GM19438 (cell line): ENCODE measurements around the gene ABCD1.
"Not testable (repeated sequence)": the region's sequence is repeated elsewhere in the genome, so short reads cannot be mapped to it uniquely, and the experiment has no call there.

Experiments
- ATAC-seq: cut with Tn5 transposase; IDR thresholded peaks from one replicate; pipeline ENCODE4 v1.9.1; 2021; ENCODE audit warnings: low read depth; ENCODE audit not compliant: unreplicated experiment

The ABCD1 gene

DNA sequence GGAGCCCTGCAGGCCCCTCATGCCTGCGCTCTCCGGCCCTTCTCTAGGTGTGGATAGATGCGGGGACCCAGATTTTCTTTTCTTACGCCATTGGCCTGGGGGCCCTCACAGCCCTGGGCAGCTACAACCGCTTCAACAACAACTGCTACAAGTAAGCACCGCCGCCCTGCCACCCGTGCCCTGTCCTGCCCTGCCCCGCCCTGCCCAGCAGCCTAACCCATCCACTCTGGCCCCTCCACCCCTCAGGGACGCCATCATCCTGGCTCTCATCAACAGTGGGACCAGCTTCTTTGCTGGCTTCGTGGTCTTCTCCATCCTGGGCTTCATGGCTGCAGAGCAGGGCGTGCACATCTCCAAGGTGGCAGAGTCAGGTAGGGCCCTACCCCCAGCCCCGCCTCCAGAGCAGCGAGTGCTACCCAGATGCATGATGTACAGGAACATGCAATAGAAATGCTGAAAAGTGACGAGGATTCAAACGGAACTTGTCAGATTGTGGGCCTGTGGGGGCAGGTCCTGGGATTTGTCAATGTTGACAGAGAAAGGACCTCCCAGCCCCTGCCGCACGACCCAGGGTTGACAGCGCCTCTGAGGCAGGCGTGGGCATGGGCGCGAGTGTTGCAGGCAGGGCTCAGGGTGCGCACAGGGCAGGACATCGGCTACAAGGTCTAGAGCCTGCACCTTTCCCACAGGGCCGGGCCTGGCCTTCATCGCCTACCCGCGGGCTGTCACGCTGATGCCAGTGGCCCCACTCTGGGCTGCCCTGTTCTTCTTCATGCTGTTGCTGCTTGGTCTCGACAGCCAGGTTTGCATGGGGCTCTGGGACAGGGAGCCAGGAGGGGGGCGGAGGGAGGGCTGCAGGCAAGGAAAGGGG, 31.2 kb upstream of the ABCD1 start:
- no peak for ATAC-seq

DNA sequence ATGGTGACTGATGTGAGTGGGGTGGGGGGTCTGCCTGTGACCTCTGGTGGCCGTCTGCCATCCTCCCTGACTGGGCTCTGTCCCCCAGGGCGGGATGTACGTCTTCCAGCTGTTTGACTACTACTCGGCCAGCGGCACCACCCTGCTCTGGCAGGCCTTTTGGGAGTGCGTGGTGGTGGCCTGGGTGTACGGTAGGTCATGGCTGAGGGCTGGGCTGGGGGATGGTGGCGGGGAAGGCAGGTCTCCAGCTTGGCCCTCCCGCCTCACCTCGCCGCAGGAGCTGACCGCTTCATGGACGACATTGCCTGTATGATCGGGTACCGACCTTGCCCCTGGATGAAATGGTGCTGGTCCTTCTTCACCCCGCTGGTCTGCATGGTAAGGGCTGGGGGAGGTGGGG, 30.4 kb upstream of the ABCD1 start:
- not testable (repeated sequence) for ATAC-seq

DNA sequence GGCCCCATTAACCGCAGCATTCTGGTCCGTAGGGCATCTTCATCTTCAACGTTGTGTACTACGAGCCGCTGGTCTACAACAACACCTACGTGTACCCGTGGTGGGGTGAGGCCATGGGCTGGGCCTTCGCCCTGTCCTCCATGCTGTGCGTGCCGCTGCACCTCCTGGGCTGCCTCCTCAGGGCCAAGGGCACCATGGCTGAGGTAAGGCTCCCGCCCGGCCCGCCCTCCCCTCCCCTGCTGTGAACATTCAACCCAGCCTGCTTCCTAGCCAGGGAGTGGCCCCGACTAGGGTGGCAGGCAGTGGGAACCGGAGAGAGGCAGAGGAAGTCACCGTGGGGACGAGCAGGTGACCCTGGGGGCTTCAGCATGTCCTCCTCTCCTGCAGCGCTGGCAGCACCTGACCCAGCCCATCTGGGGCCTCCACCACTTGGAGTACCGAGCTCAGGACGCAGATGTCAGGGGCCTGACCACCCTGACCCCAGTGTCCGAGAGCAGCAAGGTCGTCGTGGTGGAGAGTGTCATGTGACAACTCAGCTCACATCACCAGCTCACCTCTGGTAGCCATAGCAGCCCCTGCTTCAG, 29.9 kb upstream of the ABCD1 start:
- ATAC-seq = no peak

DNA sequence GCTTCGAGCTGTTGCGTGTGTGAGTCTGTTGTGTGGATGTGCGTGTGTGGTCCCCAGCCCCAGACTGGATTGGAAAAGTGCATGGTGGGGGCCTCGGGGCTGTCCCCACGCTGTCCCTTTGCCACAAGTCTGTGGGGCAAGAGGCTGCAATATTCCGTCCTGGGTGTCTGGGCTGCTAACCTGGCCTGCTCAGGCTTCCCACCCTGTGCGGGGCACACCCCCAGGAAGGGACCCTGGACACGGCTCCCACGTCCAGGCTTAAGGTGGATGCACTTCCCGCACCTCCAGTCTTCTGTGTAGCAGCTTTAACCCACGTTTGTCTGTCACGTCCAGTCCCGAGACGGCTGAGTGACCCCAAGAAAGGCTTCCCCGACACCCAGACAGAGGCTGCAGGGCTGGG, 28.6 kb upstream of the ABCD1 start:
- ATAC-seq = no peak

DNA sequence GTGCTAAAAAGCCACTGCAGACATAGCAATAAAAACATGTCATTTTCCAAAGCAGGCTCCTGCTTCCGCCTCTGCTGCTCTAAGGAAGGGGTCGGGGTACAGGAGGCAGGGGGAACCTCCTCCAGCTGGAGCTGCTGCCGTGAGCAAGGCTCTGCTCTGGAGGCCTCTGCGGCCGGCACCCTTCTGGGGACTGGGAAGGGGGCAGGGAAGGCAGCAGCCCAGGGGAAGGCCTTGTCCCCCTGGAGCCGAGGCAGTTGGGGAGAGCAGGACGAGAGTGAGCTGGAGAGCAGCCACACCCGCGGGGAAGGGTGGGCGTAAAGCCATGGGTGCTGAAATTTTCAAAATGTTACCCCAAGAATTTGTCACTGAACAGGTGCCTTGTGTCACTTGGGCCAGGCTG, 28.1 kb upstream of the ABCD1 start:
- ATAC-seq = not testable (repeated sequence)

DNA sequence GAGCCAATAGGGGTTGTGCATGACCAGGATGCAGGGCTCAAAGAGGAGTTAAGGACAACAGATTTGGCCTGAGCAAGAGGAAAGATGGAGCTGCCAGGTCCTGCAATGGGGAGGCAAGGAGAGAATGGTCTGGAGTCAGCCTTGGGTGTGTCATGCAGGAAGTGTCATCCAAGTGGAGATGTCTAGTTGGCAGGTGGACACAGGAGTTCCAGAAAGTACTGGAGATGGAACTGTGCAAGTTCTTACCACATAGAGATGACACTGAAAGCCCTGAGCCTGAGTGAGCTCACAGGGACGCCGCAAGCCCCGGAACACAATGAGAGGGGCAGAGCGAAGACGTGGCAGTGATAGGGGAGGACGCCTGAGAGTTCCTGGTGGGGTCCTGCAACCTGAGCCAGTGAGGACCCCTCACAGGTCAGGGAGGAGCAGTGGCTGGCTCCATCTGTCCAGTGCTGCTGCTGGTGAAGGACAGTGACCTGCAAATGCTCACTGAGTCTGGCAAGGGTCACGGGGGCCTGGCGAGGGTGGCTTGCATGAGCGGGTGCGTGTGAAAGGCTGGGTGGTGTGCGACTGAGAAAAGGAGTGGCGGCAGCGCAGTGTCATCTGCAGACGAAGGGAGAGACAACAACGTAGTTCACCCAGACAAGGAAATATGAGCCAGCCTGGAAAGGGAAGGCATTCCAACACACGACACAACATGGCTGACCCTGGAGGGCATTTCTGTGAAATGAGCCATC, 27.5 kb upstream of the ABCD1 start:
- ATAC-seq = not testable (repeated sequence)

DNA sequence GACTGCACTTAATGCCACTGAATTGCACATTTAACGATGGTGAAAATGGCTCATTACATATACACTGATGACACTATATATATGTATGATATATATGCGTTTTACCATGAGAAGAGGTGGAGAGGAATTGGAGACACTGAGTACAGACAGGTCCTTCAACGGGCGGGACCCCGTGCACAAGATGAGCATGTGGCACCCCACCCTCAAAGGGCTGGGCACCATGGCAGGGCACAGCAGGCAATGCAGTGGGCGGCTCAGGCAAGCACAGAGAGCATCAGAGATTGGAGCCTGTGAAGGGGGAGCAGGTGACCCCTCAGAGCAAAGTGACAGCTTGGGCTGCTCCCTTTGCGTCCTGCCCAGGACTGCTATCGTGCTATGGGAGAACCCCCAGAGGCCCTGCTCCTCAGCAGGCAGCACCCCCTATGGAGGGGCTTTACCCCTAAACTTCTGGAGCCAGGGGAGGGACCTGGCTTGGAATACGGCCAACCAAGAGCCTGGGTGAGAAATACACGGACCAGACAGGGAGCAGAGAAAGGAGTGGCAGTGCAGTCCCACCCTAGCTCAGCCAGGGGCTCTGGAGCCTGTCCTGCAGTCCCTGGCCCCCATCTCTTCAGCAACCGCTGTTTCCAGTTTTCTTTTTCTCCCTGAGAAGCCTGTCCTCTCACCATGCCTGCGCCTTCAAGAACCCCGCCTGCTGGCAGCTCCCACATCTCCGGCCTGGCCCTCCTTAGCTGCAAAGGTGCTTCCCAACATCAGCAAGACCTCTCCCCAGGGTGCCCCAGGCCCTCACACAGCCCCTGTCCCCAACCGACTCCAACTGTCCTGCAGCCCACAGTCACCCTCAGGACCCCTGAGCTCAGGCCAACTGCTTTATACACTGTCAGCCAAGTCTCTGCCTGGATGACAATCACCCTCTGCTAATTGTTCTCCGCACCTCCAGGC, 26.5 kb upstream of the ABCD1 start:
- ATAC-seq = no peak

DNA sequence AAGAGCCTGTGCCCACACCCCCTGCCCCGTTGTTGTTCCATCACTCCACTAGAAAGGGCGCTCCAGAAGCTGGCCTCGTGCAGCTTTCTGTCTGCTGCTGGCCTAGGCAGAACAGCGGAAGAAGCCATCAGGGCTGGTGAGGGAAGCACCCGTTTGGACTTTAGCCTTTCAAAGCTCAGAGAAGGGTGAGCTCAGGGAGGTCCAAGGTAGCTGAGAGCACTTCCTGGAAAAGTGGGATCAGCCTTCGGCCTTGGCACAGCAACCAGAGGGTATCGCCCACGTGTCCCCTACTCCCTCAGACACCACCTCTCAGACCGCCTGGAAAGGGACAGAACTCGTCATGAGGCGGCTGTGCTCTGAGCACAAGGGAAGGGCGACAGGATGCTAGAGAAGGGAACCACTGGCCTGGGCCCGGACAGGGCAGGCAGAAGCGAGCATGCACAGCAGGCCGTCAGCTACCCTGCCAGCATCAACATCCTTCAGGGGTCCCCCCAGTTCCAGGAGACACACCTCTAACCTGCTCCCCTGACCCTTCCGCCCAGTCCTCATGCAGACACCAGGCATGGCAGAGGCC, 25.4 kb upstream of the ABCD1 start:
- ATAC-seq = not testable (repeated sequence)

DNA sequence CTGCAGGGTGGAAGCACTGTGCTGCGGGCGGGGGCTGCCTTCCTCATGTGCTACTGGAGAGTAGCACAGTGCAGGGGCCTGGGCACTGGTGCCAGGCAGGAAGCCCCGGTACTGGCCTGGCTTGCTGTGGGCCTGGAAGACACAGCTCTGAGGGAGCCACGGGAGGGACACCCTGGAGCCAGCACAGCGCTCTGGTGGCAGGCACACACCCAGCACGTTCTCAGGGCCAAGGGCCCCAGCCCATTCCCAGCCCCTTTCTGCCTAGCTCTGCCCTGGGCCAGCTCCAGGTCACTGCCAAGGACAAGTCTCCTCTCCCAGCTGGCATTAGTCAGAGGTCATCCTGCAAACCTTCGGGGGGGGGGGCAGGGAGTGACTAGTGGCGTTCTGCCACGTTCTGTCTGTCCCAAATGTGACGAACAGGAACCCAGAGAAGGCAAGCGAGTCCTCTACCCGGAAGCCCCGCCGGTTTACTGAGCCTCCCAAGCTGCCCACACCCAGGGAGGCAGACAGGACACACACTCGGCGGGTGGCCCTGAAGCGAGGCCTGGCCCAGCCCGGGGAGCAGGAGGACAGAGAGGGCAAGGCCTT, 24.8 kb upstream of the ABCD1 start:
- not testable (repeated sequence) for ATAC-seq

DNA sequence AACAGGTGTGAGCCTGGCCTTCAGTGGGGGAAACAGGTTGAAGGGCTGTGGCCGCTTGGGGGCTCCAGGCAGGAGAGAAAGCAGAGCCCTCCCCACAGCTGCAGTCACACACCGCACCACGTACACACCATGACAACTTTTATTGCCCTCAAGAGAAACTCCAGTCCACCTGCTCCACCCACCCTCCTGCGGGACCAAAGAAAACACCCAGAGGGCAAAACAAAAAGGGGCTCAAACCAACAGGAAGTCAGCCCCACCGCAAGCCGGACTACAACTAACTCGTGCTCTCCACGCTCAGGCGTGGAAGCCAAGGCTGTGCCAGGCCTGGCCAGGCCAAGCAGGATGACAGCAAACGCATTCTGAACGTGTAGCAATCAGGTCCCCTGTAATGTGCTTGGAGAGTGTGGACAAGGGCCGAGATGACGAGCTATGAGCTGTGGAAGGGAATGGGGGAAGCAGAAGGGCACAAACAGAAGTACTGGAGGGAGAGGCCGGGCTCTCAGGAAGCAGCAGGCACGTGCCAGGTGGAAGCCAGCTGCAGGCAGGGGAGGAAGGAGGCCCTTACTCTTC, 24.2 kb upstream of the ABCD1 start:
- ATAC-seq = no peak

DNA sequence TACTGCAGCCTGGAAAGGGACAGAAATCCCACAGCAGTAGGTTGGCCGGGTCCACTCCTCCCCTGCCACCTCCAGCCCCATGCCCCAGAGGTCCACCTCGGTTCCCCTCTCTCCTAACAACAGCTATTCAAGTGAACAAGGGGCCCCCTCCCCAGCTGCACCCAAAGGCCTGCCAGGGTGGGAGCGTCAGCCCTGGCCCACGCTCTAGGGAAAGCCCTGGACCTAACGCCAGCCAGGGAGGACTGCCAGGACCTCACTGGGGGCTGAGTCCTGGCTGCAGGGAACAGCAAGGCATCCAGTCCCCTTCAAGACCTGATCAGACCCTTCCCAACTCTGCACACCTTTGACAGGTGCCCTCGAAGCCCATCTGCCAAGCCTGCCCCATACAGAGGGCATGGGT, 23.7 kb upstream of the ABCD1 start:
- no peak for ATAC-seq

DNA sequence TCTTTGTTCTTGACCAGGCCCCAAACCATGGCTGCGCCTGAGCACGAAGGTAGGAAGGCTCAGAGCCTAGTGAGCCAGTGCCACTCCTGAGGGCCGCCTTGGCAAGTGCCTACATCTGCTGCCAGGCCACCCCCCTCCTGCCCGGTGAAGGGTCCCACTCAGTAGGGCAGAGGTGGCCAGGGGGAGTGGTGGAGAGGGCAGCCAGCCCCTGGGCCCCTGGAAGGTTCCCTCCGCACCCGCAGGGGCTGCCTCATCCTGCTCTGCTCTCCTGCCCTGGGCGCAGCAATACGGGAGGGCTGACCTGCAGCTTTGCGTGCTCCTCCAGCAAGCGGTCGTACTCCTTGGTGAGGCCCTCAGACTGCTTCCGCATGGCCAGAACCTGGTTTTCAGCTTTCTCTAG, 22.9 kb upstream of the ABCD1 start:
- ATAC-seq = no peak

DNA sequence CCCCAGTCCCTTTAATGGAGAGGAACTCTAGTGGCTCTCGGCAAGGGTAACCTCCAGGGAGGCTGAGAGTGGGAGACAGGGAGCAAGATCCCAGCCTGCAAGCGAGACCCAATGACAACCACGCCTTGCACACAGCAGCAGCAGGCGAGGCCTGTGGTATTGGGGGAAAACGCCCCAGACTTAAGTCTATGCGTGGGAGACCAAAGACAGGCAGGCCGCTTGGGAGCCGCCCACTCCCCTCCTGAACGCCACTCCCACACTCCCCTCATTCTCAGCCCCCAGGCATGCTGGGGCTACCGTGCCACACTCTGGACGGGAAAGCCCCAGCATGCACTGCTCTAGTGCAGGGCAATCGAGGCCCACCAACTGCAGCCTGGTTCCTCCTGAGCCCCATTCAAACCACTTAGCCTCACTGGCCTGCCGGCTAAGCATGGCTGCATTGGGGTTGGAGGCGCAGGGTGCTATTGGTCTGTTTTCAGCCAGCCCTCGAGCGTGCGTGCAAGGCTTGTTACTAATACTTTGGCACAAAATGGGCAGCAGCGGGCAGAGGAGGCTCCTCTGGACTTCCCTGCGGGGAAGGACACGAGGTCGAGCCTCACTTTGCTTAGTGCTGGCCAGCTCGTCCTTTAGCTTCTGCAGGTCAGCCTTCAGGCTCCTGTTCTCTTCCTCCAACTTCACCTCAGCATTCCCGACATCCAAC, 22.2 kb upstream of the ABCD1 start:
- ATAC-seq = no peak

DNA sequence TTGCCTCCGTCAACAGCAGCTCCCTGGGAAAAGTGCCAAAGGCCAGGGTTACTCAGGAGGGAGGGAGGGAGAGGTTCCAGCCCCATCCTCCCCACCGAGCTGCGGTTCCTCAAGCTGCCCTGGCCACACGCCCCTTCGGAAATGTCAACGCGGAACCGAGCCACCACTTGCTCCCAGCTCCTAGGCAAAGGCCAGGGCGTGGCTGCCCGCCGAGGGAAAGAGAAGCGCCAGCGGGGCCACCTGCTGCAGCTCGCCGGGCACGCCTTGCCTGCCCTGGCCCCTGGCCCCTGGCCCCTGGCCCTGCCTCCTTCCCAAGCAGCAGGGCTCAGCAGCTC, 21.7 kb upstream of the ABCD1 start:
- ATAC-seq = no peak

DNA sequence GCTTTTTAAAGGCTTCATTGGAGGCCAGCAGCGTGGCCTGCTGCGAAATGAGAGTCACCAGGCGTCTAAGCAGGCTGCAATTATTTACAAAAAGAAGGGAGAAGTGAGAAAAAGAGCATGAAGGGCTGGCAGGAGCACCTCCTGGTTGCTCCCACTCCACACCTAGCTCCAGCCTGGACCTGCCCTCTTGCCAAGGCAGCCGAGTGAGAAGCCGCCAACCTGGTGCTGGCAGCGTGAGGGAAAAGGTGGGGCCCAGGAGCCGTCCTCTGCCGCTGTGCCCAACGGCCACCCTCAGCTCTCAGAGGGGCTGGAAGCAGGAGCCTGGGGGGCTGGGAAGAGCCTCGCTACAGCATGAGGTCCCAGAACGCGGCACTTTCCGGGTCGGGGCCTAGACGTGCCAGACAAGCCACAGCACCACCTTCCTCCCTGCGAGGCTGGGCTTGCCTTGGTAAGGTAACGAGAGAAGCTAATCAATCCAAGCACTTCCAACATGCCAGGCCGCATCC, 20.6 kb upstream of the ABCD1 start:
- no peak for ATAC-seq

DNA sequence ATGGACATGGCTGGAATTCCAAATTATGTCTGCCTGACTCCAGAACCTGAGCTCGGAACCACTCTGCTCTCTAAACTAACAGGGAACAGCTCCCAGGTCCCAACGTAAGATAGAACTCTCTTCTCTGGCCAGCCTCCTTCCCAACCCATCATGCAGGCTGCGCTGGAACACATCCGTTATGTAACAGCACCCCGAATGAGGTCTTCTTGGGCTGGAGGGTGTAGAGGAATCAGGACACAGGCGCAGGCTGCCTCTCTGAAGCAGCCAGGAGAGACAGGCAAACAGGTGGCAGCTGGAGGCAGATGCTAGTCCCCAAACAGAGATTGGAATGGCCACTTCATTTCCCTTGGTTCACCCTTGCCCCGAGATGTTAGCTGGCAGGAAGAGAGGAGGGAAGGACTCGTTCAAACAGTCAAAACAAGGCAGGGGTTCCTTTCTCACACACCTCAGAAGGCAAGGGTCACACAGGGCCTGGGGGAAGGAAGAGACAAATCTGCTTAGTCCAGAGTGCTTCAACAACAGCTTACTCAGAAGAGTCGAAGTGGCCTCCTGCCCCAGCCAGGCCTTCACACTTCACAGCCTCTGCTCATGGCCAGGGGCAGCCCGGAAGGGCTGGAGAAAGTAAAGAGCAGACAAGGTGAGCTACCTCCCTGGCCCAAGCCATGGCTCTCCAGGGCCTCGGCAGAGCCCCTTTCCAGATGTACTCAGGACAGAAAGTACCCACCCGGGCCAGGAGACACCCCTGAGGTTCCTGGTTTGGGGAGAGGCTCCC, 19.8 kb upstream of the ABCD1 start:
- not testable (repeated sequence) for ATAC-seq

DNA sequence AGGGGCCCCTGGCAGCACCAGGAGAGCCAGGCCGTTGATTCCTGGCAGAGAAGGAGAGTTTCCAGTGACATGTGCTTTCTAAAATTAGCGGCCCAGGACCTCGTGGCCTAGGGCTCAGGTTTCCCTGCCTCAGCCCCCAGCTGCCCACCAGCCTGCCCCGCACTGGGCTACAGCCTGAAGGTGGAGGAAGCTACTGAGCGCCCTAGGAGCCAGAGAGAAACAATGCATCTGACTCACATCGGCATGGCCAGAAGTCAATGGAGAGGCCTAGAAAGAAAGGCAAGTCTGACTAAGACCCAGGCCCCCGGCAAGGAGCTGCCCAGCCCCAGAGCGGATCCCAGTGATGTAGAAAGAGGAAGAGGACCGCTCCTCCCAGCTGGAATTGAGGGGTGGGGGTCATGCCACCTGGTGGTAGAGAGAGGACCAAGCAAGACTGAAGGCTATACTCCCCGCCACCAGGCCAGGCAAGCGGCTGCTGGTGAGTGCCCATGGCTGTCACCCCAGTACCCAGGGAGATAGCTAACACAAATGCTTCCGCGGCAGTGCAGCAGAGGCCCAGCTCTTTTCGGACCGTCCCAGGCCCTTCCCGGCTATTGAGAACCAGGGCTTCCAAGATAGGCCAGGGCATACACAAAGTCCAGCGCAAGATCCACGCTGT, 19.1 kb upstream of the ABCD1 start:
- not testable (repeated sequence) for ATAC-seq
